Measurements from ENCODE around the gene GNAI2.
"Not testable (repeated sequence)": the region's sequence is repeated elsewhere in the genome, so short reads cannot be mapped to it uniquely, and the experiment has no call there.

Gene GNAI2

DNA sequence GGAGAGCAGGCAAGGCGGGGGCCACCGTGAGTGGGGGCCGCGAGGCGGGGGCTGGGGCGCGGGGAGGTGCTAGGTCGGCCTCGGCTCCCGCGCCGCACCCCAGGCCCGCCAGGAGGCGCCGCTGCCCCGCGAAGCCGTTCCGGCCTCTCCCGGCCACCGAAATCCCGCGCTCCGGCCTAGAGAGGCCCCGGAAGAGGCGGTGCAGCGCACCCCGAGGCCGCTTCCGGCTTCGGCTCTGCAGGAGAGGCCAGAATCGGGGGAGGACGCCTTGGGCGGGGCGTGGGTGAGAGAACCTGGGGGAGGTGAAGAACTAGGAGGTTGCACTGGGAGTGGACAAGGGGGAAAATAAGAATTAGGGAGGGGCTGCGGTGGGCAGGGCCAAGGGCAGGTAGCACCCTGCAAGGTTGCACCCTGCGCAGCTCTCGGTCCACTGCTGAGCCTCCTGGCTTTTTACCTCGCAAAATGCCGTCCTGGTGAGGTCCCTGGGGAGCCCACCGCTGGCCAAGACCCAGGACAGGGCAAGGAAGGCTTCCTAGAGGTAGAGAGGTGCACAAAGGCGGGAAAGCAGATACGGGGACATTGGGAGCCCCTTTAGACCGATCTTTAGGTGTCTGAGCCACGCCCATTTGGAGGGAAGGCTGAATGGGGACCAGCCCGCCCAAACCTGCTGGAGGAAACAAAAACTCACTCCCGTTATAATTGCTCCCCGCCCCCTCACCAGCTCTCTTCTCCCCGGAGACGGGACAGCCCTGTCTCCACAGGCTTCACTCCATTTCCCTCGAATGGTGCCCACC, 8.4 kb upstream of the GNAI2 start:
- TF ChIP-seq, protein P1, sequence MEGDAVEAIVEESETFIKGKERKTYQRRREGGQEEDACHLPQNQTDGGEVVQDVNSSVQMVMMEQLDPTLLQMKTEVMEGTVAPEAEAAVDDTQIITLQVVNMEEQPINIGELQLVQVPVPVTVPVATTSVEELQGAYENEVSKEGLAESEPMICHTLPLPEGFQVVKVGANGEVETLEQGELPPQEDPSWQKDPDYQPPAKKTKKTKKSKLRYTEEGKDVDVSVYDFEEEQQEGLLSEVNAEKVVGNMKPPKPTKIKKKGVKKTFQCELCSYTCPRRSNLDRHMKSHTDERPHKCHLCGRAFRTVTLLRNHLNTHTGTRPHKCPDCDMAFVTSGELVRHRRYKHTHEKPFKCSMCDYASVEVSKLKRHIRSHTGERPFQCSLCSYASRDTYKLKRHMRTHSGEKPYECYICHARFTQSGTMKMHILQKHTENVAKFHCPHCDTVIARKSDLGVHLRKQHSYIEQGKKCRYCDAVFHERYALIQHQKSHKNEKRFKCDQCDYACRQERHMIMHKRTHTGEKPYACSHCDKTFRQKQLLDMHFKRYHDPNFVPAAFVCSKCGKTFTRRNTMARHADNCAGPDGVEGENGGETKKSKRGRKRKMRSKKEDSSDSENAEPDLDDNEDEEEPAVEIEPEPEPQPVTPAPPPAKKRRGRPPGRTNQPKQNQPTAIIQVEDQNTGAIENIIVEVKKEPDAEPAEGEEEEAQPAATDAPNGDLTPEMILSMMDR (IDR thresholded peaks at IDR 0.05; ENCODE audit: extremely low read depth, missing control alignments) = peak; percentile 80

DNA sequence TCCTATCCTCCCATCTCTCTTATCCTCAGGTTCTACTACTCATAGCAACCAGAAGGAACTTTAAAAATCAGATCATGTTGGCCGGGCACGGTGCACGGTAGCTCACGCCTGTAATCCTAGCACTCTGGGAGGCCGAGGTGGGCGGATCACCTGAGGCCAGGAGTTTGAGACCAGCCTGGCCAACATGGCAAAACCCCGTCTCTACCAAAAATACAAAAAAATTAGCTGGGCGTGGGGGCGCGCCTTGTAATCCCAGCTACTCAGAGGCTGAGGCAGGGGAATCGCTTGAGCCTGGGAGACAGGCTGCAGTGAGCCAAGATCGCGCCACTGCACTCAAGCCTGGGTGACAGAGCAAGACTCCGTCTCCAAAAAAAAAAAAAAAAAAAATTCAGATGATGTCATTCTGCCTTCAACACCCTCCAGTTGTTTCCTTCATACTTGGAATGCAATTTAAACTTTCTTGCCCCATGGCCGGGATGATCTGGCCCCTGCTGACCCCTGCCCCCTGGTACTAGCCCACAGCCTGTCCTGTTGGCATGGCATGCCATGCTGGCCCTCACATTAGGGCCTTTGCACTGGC, 7.7 kb upstream of the GNAI2 start:
- not testable (repeated sequence) for DNase-seq (ENCODE audit: low spot score)

More for the DNA sequence above, 8.4 kb upstream of the GNAI2 start:
- DNase-seq (ENCODE audit: low spot score) = peak; percentile 94

DNA sequence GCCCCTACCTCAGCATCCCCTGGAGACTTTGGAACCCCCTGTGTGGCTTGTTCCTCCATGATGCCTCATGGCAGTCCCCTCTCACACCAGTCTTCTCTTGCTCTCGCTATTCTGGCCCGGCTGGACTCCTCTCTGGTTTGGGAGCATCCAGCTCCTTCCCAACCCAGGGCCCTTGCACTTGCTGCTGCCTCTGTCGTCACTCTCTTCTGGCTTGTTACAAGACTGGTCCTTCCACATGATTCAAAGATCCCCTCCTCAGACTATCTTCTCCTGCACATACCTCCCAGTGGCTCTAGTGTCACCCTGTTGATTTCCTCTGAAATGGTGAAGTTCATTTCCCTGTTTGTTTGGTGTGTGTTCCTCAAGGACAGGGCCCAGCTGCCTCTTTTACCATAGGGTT, 6.5 kb upstream of the GNAI2 start:
- DNase-seq (ENCODE audit: low spot score) = no peak
- TF ChIP-seq, protein P1 (IDR thresholded peaks at IDR 0.05; ENCODE audit: extremely low read depth, missing control alignments) = no peak

DNA sequence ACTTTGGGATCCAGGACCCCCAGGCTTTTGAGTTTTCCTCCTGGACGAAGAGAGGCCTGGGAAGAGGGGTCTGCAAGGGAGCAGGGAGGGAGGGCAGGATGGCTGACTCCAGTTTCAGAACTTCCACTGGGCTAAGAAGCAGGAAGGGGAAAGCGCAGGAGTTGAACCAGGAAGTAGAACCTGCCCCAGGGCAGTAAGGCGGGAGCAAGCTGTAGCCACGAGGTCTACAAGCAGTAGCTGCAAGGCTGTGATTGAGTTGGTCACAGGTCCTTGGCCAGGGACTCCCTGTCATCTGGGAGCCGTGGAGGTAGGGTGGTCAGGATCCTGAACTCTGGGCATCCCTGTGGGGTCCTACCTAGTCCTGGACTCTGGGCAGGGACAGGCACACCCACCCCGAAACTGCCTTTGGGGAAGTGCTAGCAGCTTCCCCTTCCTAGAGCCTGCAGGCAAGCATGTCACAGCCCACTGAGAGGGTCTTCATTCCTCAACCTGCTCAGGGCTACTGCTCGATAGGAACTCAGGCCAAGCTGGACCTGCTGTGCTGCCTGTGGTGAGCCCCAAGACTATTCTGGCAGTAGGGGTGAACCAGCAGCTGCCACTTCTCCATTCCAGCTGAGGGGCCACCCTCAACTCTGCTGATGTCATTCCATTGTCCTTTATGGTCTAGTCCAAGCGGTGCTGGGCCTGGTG, 5.8 kb upstream of the GNAI2 start:
- DNase-seq (ENCODE audit: low spot score) = no peak
- TF ChIP-seq, protein P1 (IDR thresholded peaks at IDR 0.05; ENCODE audit: extremely low read depth, missing control alignments) = no peak

DNA sequence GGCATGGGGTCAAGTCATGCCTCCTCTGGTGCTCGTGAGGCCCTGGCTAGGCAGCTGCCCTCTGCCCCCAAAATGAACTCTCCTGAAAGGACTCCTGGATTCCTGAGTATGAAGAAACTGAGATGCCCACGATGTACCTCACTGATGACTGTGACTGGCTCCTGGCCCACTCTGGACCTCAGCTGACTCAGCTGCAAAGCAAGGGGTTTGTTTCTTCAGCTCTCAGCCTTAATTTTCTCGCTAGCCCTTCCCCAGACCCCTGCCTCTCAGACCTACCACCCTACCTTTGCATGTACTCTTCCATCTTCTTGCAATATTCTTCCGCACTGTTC, 5.2 kb upstream of the GNAI2 start:
- no peak for DNase-seq (ENCODE audit: low spot score)
- TF ChIP-seq, protein P1 (IDR thresholded peaks at IDR 0.05; ENCODE audit: extremely low read depth, missing control alignments) = no peak

DNA sequence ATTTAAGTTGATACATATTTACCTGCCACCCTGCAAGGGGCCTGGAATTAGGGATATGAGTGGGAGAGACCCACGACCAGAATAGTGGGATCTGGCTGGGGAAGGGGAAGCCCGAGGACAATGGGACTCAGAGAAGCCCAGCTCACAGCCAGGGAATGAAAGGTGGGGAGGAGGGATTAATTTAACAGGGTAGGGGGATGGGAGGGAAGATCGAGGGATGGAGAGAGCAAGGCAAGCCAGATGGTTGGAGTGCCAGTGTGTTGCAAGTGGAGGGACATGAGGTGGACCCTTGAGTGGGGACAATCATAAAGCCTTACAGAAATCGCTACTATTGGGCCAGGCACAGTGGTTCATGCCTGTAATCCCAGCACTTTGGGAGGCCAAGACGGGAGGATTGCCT, 4.4 kb upstream of the GNAI2 start:
- no peak for DNase-seq (ENCODE audit: low spot score)
- TF ChIP-seq, protein P1 (IDR thresholded peaks at IDR 0.05; ENCODE audit: extremely low read depth, missing control alignments) = no peak

DNA sequence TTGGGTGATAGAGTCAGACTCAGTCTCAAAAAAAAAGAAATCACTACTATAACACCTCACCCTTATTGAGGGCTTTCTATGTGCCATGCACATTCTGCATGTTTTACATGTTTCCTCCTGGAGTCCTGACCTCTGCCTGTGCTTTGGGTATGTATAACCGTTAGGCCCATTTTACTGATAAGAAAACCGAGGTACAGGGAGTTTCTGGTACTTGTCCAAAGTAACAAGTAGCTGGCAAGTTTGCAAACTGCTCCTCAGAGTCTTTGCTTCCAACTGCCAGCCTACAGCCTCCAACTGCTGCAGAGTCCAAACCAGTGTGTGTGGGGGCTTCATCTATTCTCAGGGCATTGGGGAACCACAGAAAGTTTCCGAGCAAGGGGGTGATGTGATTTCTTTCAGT, 3.7 kb upstream of the GNAI2 start:
- TF ChIP-seq, protein P1 (IDR thresholded peaks at IDR 0.05; ENCODE audit: extremely low read depth, missing control alignments) = no peak

More for the DNA sequence above, 3.7 kb upstream of the GNAI2 start:
- no peak for DNase-seq (ENCODE audit: low spot score)
